SK-N-SH (cell line): ENCODE results near the gene NAALADL1. TPM values are rescaled to one million over a fixed set of nuclear protein-coding genes. Genes with fewer than 3 reads are reported as not detected.

Experiments used
- CTCF ChIA-PET: fragments of 300-600, 350-600 bp; formaldehyde crosslinking; extraction: SDS; loops from one replicate; lab custom pipeline; 2021; lab: Yijun Ruan, JAX
- POLR2A ChIA-PET: fragments of 350-600 bp; sonication (Branson Sonifier 250); formaldehyde crosslinking; extraction: SDS; loops from one replicate; lab custom pipeline; 2020; ENCODE audit warnings: antibody characterized with exemption, inconsistent platforms; lab: Yijun Ruan, JAX
- DNase-seq: peaks from one replicate; pipeline ENCODE4 v3.0.0; 2012
- H2AFZ ChIP-seq: fragments of 200-600 bp; sonication (generic); 2 replicates; pipeline ENCODE4 v1.8.1; 2016; ENCODE audit warnings: antibody characterized with exemption, mild to moderate bottlenecking, low read depth
- H3F3A ChIP-seq: fragments of 200-600 bp; sonication (generic); replicated peaks from 2 replicates; pipeline ENCODE3; 2016; ENCODE audit warnings: antibody characterized with exemption, mild to moderate bottlenecking; ENCODE audit not compliant: insufficient read depth
- H3K27ac ChIP-seq, 2 experiments: fragments of 200-500 bp in 1 of 2; fragments of 200-600 bp in 1 of 2; sonication (Bioruptor generic) in 1 of 2; sonication (generic), shearing (Covaris generic) in 1 of 2; 2 replicates each; pipeline versions ENCODE4 v1.5.1 to v1.6.1; 2014 to 2016; ENCODE audit warnings: low read depth in 2 of 2, inconsistent platforms in 1 of 2, low read length in 1 of 2, mild to moderate bottlenecking in 1 of 2, mixed read lengths in 1 of 2
- H3K27me3 ChIP-seq: fragments of 200-600 bp; sonication (generic), shearing (Covaris generic); 2 replicates; pipeline ENCODE4 v1.6.1; 2016; ENCODE audit warnings: mixed run types; ENCODE audit not compliant: insufficient read depth
- H3K36me3 ChIP-seq, 2 experiments: fragments of 200-500 bp in 1 of 2; fragments of 200-600 bp in 1 of 2; sonication (Bioruptor generic) in 1 of 2; sonication (generic) in 1 of 2; replicated peaks in 1 of 2; 2 replicates each; pipeline versions ENCODE3 to v1.5.1; 2014 to 2016; ENCODE audit warnings: low read length in 1 of 2, mild to moderate bottlenecking in 1 of 2; ENCODE audit not compliant: insufficient read depth in 2 of 2, control insufficient read depth in 1 of 2
- H3K4me1 ChIP-seq, 2 experiments: fragments of 200-500 bp in 1 of 2; fragments of 200-600 bp in 1 of 2; sonication (Bioruptor generic) in 1 of 2; sonication (generic), shearing (Covaris generic) in 1 of 2; 2 replicates each; pipeline versions ENCODE4 v1.5.1 to v1.6.1; 2014 to 2016; ENCODE audit warnings: low read depth in 1 of 2, low read length in 1 of 2, mixed run types in 1 of 2; ENCODE audit not compliant: insufficient read depth in 2 of 2, control insufficient read depth in 1 of 2
- H3K4me2 ChIP-seq: fragments of 200-600 bp; sonication (generic), shearing (Covaris generic); 2 replicates; pipeline ENCODE4 v1.6.1; 2017; ENCODE audit warnings: mixed run types
- H3K4me3 ChIP-seq, 2 experiments: fragments of 200-500 bp in 1 of 2; fragments of 200-600 bp in 1 of 2; sonication (Bioruptor generic) in 1 of 2; sonication (generic), shearing (Covaris generic) in 1 of 2; 2 replicates each; pipeline versions ENCODE4 v1.5.1 to v1.8.1; 2014 to 2016; ENCODE audit warnings: low read depth in 2 of 2, inconsistent platforms in 1 of 2, low read length in 1 of 2, mild to moderate bottlenecking in 1 of 2, mixed read lengths in 1 of 2, moderate library complexity in 1 of 2
- H3K79me2 ChIP-seq: fragments of 200-600 bp; sonication (generic); 2 replicates; pipeline ENCODE4 v1.8.1; 2017; ENCODE audit warnings: mild to moderate bottlenecking; ENCODE audit not compliant: insufficient read depth
- H3K9ac ChIP-seq: fragments of 200-600 bp; sonication (generic); 2 replicates; pipeline ENCODE4 v1.6.1; 2017; ENCODE audit warnings: mixed run types
- H3K9me2 ChIP-seq: fragments of 200-600 bp; sonication (generic); 2 replicates; pipeline ENCODE4 v1.6.1; 2017; ENCODE audit warnings: mixed run types
- H3K9me3 ChIP-seq: fragments of 200-600 bp; sonication (generic); 2 replicates; pipeline ENCODE4 v1.6.1; 2017; ENCODE audit warnings: mixed run types, mild to moderate bottlenecking, moderate library complexity
- H4K20me1 ChIP-seq: fragments of 200-600 bp; sonication (generic); 2 replicates; pipeline ENCODE4 v1.6.1; 2017; ENCODE audit warnings: mild to moderate bottlenecking, mixed run types; ENCODE audit not compliant: insufficient read depth
- CHD2 ChIP-seq: fragments of 150-350 bp; IDR thresholded peaks from 2 replicates; pipeline ENCODE4 v1.6.1; 2018; ENCODE audit warnings: low read length; ENCODE audit not compliant: partially characterized antibody
- ELF1 ChIP-seq: IDR thresholded peaks from 2 replicates; pipeline ENCODE4 v1.4.0; 2012
- EP300 ChIP-seq, 2 experiments: IDR thresholded peaks; 2 replicates each; pipeline versions ENCODE4 v1.4.0 to v1.6.1; 2012; ENCODE audit warnings: borderline replicate concordance in 1 of 2, low read depth in 1 of 2, low read length in 1 of 2
- EZH2phosphoT487 ChIP-seq: fragments of 200-600 bp; sonication (generic); IDR thresholded peaks from 2 replicates; pipeline ENCODE4 v1.6.1; 2017; ENCODE audit warnings: low read depth, mixed run types, mild to moderate bottlenecking, antibody characterized with exemption, moderate library complexity, borderline replicate concordance
- GABPA ChIP-seq: IDR thresholded peaks from 2 replicates; pipeline ENCODE4 v1.4.0; 2012; ENCODE audit warnings: low read depth, mild to moderate bottlenecking
- GATA2 ChIP-seq: sonication (generic); formaldehyde crosslinking; IDR thresholded peaks from 2 replicates; pipeline ENCODE4 v1.5.0; 2020; ENCODE audit warnings: mild to moderate bottlenecking, missing genetic modification reagents
- JUND ChIP-seq: IDR thresholded peaks from 2 replicates; pipeline ENCODE4 v1.4.0; 2012
- MEF2A ChIP-seq: IDR thresholded peaks from 2 replicates; pipeline ENCODE4 v1.4.0; 2012; ENCODE audit warnings: low read depth, borderline replicate concordance
- NFIC ChIP-seq: IDR thresholded peaks from 2 replicates; pipeline ENCODE4 v1.4.0; 2012; ENCODE audit warnings: borderline replicate concordance
- NRF1 ChIP-seq: IDR thresholded peaks from 2 replicates; pipeline ENCODE4 v1.6.1; 2012; ENCODE audit warnings: low read depth, mild to moderate bottlenecking, low read length
- RCOR1 ChIP-seq: fragments of 150-350 bp; IDR thresholded peaks from 2 replicates; pipeline ENCODE4 v1.6.1; 2017; ENCODE audit warnings: antibody characterized with exemption, low read length
- RFX5 ChIP-seq: IDR thresholded peaks from 2 replicates; pipeline ENCODE4 v1.6.1; 2012; ENCODE audit warnings: mild to moderate bottlenecking, improper control_type of control experiment, low read length
- RXRA ChIP-seq: IDR thresholded peaks from 2 replicates; pipeline ENCODE4 v1.4.0; 2012; ENCODE audit warnings: low read depth, mild to moderate bottlenecking, borderline replicate concordance
- SMC3 ChIP-seq: IDR thresholded peaks from 2 replicates; pipeline ENCODE4 v1.6.1; 2012; ENCODE audit warnings: low read depth, low read length, improper control_type of control experiment
- TAF1 ChIP-seq: IDR thresholded peaks from 2 replicates; pipeline ENCODE4 v1.6.1; 2012; ENCODE audit warnings: low read depth, mild to moderate bottlenecking, low read length, moderate library complexity, borderline replicate concordance
- TEAD4 ChIP-seq: IDR thresholded peaks from 2 replicates; pipeline ENCODE4 v1.4.0; 2012; ENCODE audit warnings: mild to moderate bottlenecking, borderline replicate concordance; ENCODE audit not compliant: insufficient read depth
- USF1 ChIP-seq: IDR thresholded peaks from 2 replicates; pipeline ENCODE4 v1.4.0; 2012; ENCODE audit warnings: low read depth, borderline replicate concordance
- YY1 ChIP-seq: IDR thresholded peaks from 2 replicates; pipeline ENCODE4 v1.4.0; 2012; ENCODE audit warnings: low read depth, mild to moderate bottlenecking
- WGBS: methylation state at CpG from one replicate; pipeline ENCODE4 v1.1.6; 2017; ENCODE audit warnings: low lambda C conversion rate; 5-methylcytosine and 5-hydroxymethylcytosine counted together
- polyA plus RNA-seq, 3 experiments: library from polyadenylated mRNA; depleted of rRNA; stranded (reverse); fragments of >200 nt; gene quantifications; 2 replicates each; pipeline ENCODE4 v1.2.3, GENCODE V29; 2012
- TF ChIP-seq, protein P1 (sequence below): IDR thresholded peaks from 2 replicates; pipeline ENCODE4; 2012
- TF ChIP-seq, protein P2 (sequence below): IDR thresholded peaks from 2 replicates; pipeline ENCODE4 v1.4.0; 2012; ENCODE audit warnings: low read depth, borderline replicate concordance

NAALADL1 gene
- polyA plus RNA-seq, 1 of the 3 experiments (the other 2 are of a cell fraction) = not detected

DNA sequence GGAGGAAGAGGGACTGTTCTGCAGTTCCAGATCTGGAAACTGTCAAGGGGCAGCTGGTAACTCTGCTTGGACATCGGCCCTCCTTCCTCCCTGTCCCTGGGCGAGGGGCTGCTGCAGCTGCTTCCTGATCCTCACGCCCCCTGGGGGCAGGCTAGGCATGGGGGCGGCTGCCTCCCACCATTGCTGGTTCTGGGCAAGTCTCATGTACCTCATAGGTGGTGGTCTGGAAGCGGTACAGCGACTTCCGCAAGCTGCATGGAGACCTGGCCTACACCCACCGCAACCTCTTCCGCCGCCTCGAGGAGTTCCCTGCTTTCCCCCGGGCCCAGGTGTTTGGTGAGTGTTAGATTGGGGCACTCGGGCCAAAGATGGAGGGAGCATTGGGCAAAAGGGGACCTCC lies 26.1 kb downstream of the NAALADL1 start:
- POLR2A ChIA-PET = interaction anchor here (0.8 to 1.4 kb wide), 2 partner anchors 18 to 65 kb away, joined by 3 read pairs; partner anchors contain the start of gene ARL2
- 88% methylated on average over 9 of the region's 13 CpGs for whole genome bisulfite sequencing

More for the DNA sequence above, 26.1 kb downstream of the NAALADL1 start:
- peaks cover 4% of the 10 kb centered on the region; the same call in 1 of the 2 replicates for H3K79me2 ChIP-seq
- no peaks in the 10 kb centered on the region for H3K9me3 ChIP-seq
- H3K36me3 ChIP-seq = peaks cover 8 to 10% of the 10 kb centered on the region in 2 experiments
- TF ChIP-seq ELF1 (no peak), RXRA (no peak), RCOR1 (no peak), YY1 (no peak), TEAD4 (no peak), SMC3 (no peak), TAF1 (no peak), GATA2 (no peak), NFIC (no peak), NRF1 (no peak), MEF2A (no peak), GABPA (no peak), JUND (no peak), RFX5 (no peak), CHD2 (no peak), USF1 (no peak), EZH2phosphoT487 (no peak), EP300 (IDR thresholded peaks at IDR 0.05; ENCODE audit: borderline replicate concordance in 1 of 2, low read depth in 1 of 2, low read length in 1 of 2) (no peak)
- TF ChIP-seq, protein P1, sequence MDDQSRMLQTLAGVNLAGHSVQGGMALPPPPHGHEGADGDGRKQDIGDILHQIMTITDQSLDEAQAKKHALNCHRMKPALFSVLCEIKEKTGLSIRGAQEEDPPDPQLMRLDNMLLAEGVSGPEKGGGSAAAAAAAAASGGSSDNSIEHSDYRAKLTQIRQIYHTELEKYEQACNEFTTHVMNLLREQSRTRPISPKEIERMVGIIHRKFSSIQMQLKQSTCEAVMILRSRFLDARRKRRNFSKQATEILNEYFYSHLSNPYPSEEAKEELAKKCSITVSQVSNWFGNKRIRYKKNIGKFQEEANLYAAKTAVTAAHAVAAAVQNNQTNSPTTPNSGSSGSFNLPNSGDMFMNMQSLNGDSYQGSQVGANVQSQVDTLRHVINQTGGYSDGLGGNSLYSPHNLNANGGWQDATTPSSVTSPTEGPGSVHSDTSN = no peak
- TF ChIP-seq, protein P2, sequence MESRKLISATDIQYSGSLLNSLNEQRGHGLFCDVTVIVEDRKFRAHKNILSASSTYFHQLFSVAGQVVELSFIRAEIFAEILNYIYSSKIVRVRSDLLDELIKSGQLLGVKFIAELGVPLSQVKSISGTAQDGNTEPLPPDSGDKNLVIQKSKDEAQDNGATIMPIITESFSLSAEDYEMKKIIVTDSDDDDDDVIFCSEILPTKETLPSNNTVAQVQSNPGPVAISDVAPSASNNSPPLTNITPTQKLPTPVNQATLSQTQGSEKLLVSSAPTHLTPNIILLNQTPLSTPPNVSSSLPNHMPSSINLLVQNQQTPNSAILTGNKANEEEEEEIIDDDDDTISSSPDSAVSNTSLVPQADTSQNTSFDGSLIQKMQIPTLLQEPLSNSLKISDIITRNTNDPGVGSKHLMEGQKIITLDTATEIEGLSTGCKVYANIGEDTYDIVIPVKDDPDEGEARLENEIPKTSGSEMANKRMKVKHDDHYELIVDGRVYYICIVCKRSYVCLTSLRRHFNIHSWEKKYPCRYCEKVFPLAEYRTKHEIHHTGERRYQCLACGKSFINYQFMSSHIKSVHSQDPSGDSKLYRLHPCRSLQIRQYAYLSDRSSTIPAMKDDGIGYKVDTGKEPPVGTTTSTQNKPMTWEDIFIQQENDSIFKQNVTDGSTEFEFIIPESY = no peak
- TF ChIP-seq, all 33 proteins: peak for 0
- Histone ChIP-seq H3F3A (no peaks in the 10 kb centered on the region), H3K4me2 (no peak overlapping the region), H3K27me3 (no peaks in the 10 kb centered on the region), H3K9ac (no peak overlapping the region), H3K4me3 (no peak overlapping the region), H3K27ac (no peak overlapping the region), H3K4me1 (peaks cover 0 to 2% of the 10 kb centered on the region in 2 experiments; a peak in 1 of 4 replicates), H4K20me1 (no peaks in the 10 kb centered on the region), H3K9me2 (no peaks in the 10 kb centered on the region), H2AFZ (no peak overlapping the region)
- CTCF ChIA-PET = interaction anchor here (0.9 to 1.1 kb wide), 3 partner anchors 9 to 144 kb away, joined by 3 to 4 read pairs (median 3); partner anchors contain the start of gene SAC3D1
- DNase-seq = no peak
